OCI-LY1 (cell line): ENCODE results near the gene MFSD12.

Source experiments
- H2AFZ ChIP-seq: fragments of 200-600 bp; sonication (generic), shearing (Covaris generic); 2 replicates; pipeline ENCODE4 v1.6.0; 2014; ENCODE audit warnings: antibody characterized with exemption, mild to moderate bottlenecking, low read length
- H3F3A ChIP-seq: fragments of 200-600 bp; sonication (generic), shearing (Covaris generic); 2 replicates; pipeline ENCODE4 v1.6.0; 2014; ENCODE audit warnings: mild to moderate bottlenecking, antibody characterized with exemption, low read length, moderate library complexity; ENCODE audit not compliant: insufficient read depth
- H3K27ac ChIP-seq: fragments of 200-600 bp; sonication (generic); 2 replicates; pipeline ENCODE4 v1.5.1; 2014; ENCODE audit warnings: low read length, mixed run types, mild to moderate bottlenecking, low read depth; ENCODE audit not compliant: poor library complexity, severe bottlenecking
- H3K27me3 ChIP-seq: fragments of 200-600 bp; sonication (generic); 2 replicates; pipeline ENCODE4 v1.6.0; 2014; ENCODE audit warnings: antibody characterized with exemption, mild to moderate bottlenecking, low read length, moderate library complexity; ENCODE audit not compliant: insufficient read depth
- H3K36me3 ChIP-seq: fragments of 200-600 bp; sonication (generic); 2 replicates; pipeline ENCODE4 v1.6.1; 2014; ENCODE audit warnings: mild to moderate bottlenecking, antibody characterized with exemption, low read length, moderate library complexity, mixed read lengths; ENCODE audit not compliant: insufficient read depth
- H3K4me1 ChIP-seq: fragments of 200-600 bp; sonication (generic); 2 replicates; pipeline ENCODE4 v1.5.1; 2014; ENCODE audit warnings: mild to moderate bottlenecking, low read length, moderate library complexity; ENCODE audit not compliant: insufficient read depth, severe bottlenecking
- H3K4me2 ChIP-seq: fragments of 200-600 bp; sonication (generic), shearing (Covaris generic); 2 replicates; pipeline ENCODE4 v1.6.1; 2014; ENCODE audit warnings: low read length
- H3K4me3 ChIP-seq: fragments of 200-600 bp; sonication (generic); 2 replicates; pipeline ENCODE4 v1.5.1; 2014; ENCODE audit warnings: low read length, low read depth, mild to moderate bottlenecking, mixed read lengths; ENCODE audit not compliant: poor library complexity, severe bottlenecking
- H3K79me2 ChIP-seq: fragments of 200-600 bp; shearing (Covaris generic); 2 replicates; pipeline ENCODE4 v1.6.1; 2016; ENCODE audit warnings: mixed run types, low read length, mixed read lengths; ENCODE audit not compliant: insufficient read depth
- H3K9ac ChIP-seq: fragments of 200-600 bp; sonication (generic), shearing (Covaris generic); 2 replicates; pipeline ENCODE4 v1.6.1; 2014; ENCODE audit warnings: mild to moderate bottlenecking, low read length, mixed read lengths
- H3K9me2 ChIP-seq: fragments of 200-600 bp; sonication (generic), shearing (Covaris generic); 2 replicates; pipeline ENCODE4 v1.6.1; 2014; ENCODE audit warnings: low read depth, mild to moderate bottlenecking, low read length, mixed read lengths
- H3K9me3 ChIP-seq: fragments of 200-600 bp; shearing (Covaris generic); 2 replicates; pipeline ENCODE4 v1.6.1; 2014; ENCODE audit warnings: low read length, mixed read lengths
- H4K20me1 ChIP-seq: fragments of 200-600 bp; sonication (generic), shearing (Covaris generic); 2 replicates; pipeline ENCODE4 v1.6.0; 2016; ENCODE audit warnings: mild to moderate bottlenecking, low read length; ENCODE audit not compliant: insufficient read depth
- CTCF ChIP-seq: fragments of 200-600 bp; sonication (generic), shearing (Covaris generic); IDR thresholded peaks from 2 replicates; pipeline ENCODE4 v1.5.1; 2017; ENCODE audit warnings: mild to moderate bottlenecking, antibody characterized with exemption, low read length, moderate library complexity, mixed read lengths
- EZH2 ChIP-seq: fragments of 200-600 bp; sonication (generic), shearing (Covaris generic); IDR thresholded peaks from 2 replicates; pipeline ENCODE4 v1.8.0; 2017; ENCODE audit warnings: borderline replicate concordance, mixed run types, mild to moderate bottlenecking, antibody characterized with exemption, low read length, moderate library complexity, mixed read lengths

The MFSD12 gene

GRCh38 chr19:3537438-3538240 is 19.7 kb downstream of the MFSD12 start:
- Histone ChIP-seq H2AFZ (no peak overlapping the region), H3K79me2 (no peaks in the 10 kb centered on the region), H3K36me3 (peaks cover 46% of the 10 kb centered on the region), H3K27ac (no peak overlapping the region), H3K4me3 (no peak overlapping the region), H3K27me3 (no peaks in the 10 kb centered on the region), H3K4me1 (no peaks in the 10 kb centered on the region), H4K20me1 (no peaks in the 10 kb centered on the region), H3K9me2 (no peaks in the 10 kb centered on the region), H3K9me3 (no peaks in the 10 kb centered on the region), H3K4me2 (no peak overlapping the region), H3K9ac (no peak overlapping the region), H3F3A (no peaks in the 10 kb centered on the region)
- TF ChIP-seq EZH2 (no peak), CTCF (no peak)

DNA sequence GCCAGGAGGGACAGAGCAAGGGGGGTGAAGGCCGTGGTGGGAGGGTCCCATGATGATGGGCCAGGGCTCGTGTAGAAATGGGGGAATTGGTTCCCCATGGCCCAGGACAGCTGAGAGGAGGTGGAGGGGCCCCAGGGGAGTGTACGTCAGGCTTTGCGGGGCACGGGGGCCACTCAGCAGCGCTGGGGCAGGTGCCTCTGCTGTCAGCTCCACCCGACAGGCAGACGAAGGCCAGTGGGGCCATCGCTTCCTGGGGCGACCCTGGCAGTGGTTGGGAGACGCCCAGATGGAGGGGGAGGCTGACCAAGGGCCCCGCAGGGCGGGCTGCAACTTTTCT is 20.3 kb downstream of the MFSD12 start:
- Histone ChIP-seq H3K27ac (no peak overlapping the region), H3F3A (no peaks in the 10 kb centered on the region), H3K4me3 (no peak overlapping the region), H3K9ac (no peak overlapping the region), H3K36me3 (peaks cover 52% of the 10 kb centered on the region), H3K4me1 (no peaks in the 10 kb centered on the region), H3K27me3 (no peaks in the 10 kb centered on the region), H3K9me3 (no peaks in the 10 kb centered on the region), H3K79me2 (no peaks in the 10 kb centered on the region), H2AFZ (no peak overlapping the region), H3K4me2 (no peak overlapping the region), H3K9me2 (no peaks in the 10 kb centered on the region), H4K20me1 (no peaks in the 10 kb centered on the region)
- no peak for TF ChIP-seq EZH2
- no peak for TF ChIP-seq CTCF

DNA sequence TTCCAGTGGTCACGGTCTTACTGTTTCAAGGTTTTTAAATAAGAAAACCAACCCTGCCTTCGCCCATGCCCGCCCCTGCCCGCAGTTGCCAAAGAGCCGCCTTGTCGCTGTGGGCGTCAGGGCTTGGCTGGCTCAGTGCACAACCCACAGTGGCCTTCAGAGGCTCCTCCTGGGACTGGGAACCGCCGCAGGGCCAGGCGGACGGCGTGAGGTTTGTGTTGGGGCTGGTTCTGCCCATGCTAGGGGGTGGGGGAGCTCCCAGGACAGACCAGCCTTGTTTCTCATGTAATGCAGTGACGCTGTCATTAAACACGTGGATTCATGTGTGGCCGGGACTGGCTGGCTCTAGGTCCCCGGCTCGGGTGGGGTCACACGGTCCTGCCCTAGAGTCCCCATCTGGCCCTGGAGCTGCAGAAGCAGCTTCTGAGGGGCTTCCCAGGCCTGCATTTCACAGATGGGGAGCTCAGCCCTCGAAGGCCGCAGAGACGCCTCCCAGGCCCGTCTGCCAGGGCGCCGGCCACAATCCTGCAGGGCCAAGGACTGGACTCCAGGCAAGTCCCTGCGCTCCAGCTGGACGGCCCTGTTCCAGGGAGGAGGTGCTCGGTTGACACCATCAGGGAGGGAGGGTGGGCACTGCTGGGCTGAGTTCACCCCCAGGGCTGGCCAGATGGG is 20.8 kb downstream of the MFSD12 start:
- Histone ChIP-seq H3K9ac (no peak overlapping the region), H3K4me2 (no peak overlapping the region), H4K20me1 (no peaks in the 10 kb centered on the region), H3K36me3 (peaks cover 56% of the 10 kb centered on the region), H3K4me3 (no peak overlapping the region), H3K27ac (no peak overlapping the region), H3K9me3 (no peaks in the 10 kb centered on the region), H3K79me2 (no peaks in the 10 kb centered on the region), H3K27me3 (no peaks in the 10 kb centered on the region), H3F3A (no peaks in the 10 kb centered on the region), H3K9me2 (no peaks in the 10 kb centered on the region), H3K4me1 (no peaks in the 10 kb centered on the region), H2AFZ (no peak overlapping the region)
- TF ChIP-seq CTCF (no peak), EZH2 (no peak)
